Activated T-helper 2 cell treated with anti-CD3 and anti-CD28 coated beads, Interferon-gamma antibody, Interleukin-2, Interleukin-4, amounts not matched to agents 10 μg/mL and 5 μg/mL and 100 μg/mL, durations not matched to agents 14 hours and 24 hours and 36 hours (primary cell): ENCODE results near the gene MTMR3. TPM values are rescaled to one million over a fixed set of nuclear protein-coding genes. Genes with fewer than 3 reads are reported as not detected.

ENCODE experiments used
- DNase-seq: peaks from one replicate; pipeline ENCODE4 v3.0.0; 2021; ENCODE audit warnings: low spot score
- H3K27ac Mint-ChIP-seq: one replicate; pipeline ENCODE4 v1.8.0; 2021; ENCODE audit warnings: mixed read lengths
- H3K27me3 Mint-ChIP-seq: one replicate; pipeline ENCODE4 v1.8.0; 2021; ENCODE audit warnings: low read depth, mixed read lengths
- H3K36me3 Mint-ChIP-seq: one replicate; pipeline ENCODE4 v1.8.0; 2021; ENCODE audit warnings: low read depth, mixed read lengths
- H3K4me1 Mint-ChIP-seq: one replicate; pipeline ENCODE4 v1.8.0; 2021; ENCODE audit warnings: low read depth, mixed read lengths
- H3K4me3 Mint-ChIP-seq: one replicate; pipeline ENCODE4 v1.8.0; 2021; ENCODE audit warnings: low read depth, mild to moderate bottlenecking, moderate library complexity, mixed read lengths
- H3K9me3 Mint-ChIP-seq: one replicate; pipeline ENCODE4 v1.8.0; 2021; ENCODE audit warnings: mixed read lengths
- intact Hi-C: fragments of 100-400 bp; cut with micrococcal nuclease; formaldehyde crosslinking; loops from one replicate; pipeline ENCODE4 v1.15.1; 2023
- total RNA-seq: library from RNA; stranded (reverse); gene quantifications from 2 replicates; pipeline ENCODE4 v1.2.3, GENCODE V29; 2022

Gene MTMR3
- total RNA-seq, 1 donor from 2014 or later, result 22.1 TPM

DNA sequence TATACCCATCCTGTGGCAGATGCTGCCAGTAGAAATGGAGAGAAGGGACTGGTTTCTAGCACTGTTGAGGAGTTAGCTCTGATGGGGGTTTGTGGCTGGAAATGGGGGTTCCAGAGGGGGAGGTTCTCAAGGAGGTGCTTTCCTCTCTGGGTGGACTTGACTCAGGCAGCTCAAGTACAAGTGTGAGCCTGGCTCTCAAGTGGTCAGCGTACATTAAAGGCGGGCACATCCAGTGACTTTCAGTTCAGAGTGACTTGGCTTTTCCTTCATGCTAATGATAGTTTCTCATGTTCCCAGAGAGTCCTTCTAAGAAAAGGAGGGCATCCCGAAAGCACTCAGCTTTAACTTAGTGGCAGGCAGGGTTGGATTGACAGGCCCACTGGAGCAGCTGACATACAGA, 138.4 kb downstream of the MTMR3 start:
- Mint-ChIP-seq H3K36me3 (peaks cover 64% of the 10 kb centered on the region), H3K9me3 (no peaks in the 10 kb centered on the region), H3K4me1 (peaks cover 9% of the 10 kb centered on the region), H3K27ac (peak overlapping the region; percentile 47), H3K27me3 (no peaks in the 10 kb centered on the region), H3K4me3 (no peak overlapping the region)
- no peak for DNase-seq
- intact Hi-C loops, result no loop called here

GRCh38 chr22:30021881-30022619, 139.1 kb downstream of the MTMR3 start:
- H3K9me3 Mint-ChIP-seq, result no peaks in the 10 kb centered on the region
- peaks cover 9% of the 10 kb centered on the region for H3K4me1 Mint-ChIP-seq
- H3K27ac Mint-ChIP-seq, result peak overlapping the region; percentile 47
- intact Hi-C loops, result no loop called here
- H3K4me3 Mint-ChIP-seq, result no peak overlapping the region
- no peaks in the 10 kb centered on the region for H3K27me3 Mint-ChIP-seq
- DNase-seq, result no peak
- peaks cover 59% of the 10 kb centered on the region for H3K36me3 Mint-ChIP-seq

DNA sequence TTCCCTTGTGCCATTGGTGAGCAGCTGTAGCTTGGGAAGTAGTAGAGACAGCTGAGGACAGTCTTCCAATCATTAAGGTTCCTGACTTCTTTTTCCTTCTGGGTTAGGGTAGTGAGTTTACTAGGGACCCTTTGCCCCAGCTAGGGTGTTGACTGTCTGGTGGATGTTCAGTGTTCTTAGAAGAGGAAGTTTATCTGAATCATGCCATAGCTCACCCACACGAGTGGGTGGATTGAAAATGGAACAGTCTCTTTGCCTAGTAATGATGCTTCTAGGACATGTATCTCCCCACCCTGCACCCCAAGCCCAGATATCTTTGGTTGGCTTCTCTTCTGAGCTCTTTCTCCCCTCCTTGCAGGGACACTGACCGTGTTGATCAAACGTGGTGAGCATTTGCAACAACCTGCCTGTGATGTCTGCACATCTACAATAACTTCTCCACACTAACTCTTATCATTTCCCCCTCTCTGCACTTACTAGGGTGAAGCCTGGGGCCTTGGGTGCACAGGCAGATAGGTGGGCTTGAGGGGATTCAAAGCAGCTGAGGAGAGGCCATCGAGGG, 140.2 kb downstream of the MTMR3 start:
- Mint-ChIP-seq H3K4me3 (no peak overlapping the region), H3K9me3 (no peaks in the 10 kb centered on the region), H3K27me3 (no peaks in the 10 kb centered on the region), H3K36me3 (peaks cover 54% of the 10 kb centered on the region), H3K4me1 (peaks cover 11% of the 10 kb centered on the region), H3K27ac (peak overlapping the region; percentile 68)
- no peak for DNase-seq
- intact Hi-C loops, result no loop called here

GRCh38 chr22:30024231-30024630, 141.3 kb downstream of the MTMR3 start:
- H3K27me3 Mint-ChIP-seq, result no peaks in the 10 kb centered on the region
- H3K9me3 Mint-ChIP-seq, result no peaks in the 10 kb centered on the region
- peaks cover 51% of the 10 kb centered on the region for H3K36me3 Mint-ChIP-seq
- H3K4me1 Mint-ChIP-seq, result peaks cover 11% of the 10 kb centered on the region
- H3K27ac Mint-ChIP-seq, result peak overlapping the region; percentile 53
- H3K4me3 Mint-ChIP-seq, result no peak overlapping the region
- DNase-seq, result no peak
- intact Hi-C loops, result no loop called here

GRCh38 chr22:30025221-30025620, 142.2 kb downstream of the MTMR3 start:
- intact Hi-C loops, result no loop called here

GRCh38 chr22:30026756-30027155, 143.8 kb downstream of the MTMR3 start:
- Mint-ChIP-seq H3K4me1 (peaks cover 11% of the 10 kb centered on the region), H3K27ac (no peak overlapping the region), H3K36me3 (peaks cover 34% of the 10 kb centered on the region), H3K4me3 (no peak overlapping the region), H3K27me3 (no peaks in the 10 kb centered on the region), H3K9me3 (no peaks in the 10 kb centered on the region)
- DNase-seq, result no peak
- intact Hi-C loops, result no loop called here

More at GRCh38 chr22:30025221-30025620, 142.2 kb downstream of the MTMR3 start:
- Mint-ChIP-seq H3K36me3 (peaks cover 42% of the 10 kb centered on the region), H3K9me3 (no peaks in the 10 kb centered on the region), H3K4me3 (no peak overlapping the region), H3K27ac (no peak overlapping the region), H3K27me3 (no peaks in the 10 kb centered on the region), H3K4me1 (peaks cover 11% of the 10 kb centered on the region)
- DNase-seq, result no peak

GRCh38 chr22:30027169-30027568, 144.2 kb downstream of the MTMR3 start:
- Mint-ChIP-seq H3K36me3 (peaks cover 33% of the 10 kb centered on the region), H3K27me3 (no peaks in the 10 kb centered on the region)

DNA sequence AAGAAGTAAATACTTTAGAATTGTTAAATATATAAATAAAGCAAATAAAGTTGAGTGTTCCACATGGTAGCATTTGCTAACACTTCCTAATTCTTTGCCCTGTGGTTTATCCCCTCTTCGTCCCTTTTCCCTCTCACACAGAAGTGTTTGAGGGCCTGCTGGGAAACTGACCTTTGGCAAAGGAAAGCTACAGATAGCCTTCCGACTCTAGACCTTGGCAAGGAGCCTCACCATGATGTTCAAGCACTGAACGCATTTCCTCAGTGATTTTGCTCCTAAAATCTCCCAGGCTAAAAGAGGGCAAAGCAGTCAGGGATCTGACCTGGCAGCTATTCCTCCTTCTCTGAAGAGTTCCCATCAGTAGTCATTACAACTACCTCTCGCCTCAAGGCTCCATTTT, 144.8 kb downstream of the MTMR3 start:
- no peak overlapping the region for H3K27ac Mint-ChIP-seq
- intact Hi-C loops, result no loop called here
- peaks cover 9% of the 10 kb centered on the region for H3K4me1 Mint-ChIP-seq
- no peaks in the 10 kb centered on the region for H3K27me3 Mint-ChIP-seq
- H3K4me3 Mint-ChIP-seq, result no peak overlapping the region
- H3K36me3 Mint-ChIP-seq, result peaks cover 27% of the 10 kb centered on the region
- DNase-seq, result no peak
- H3K9me3 Mint-ChIP-seq, result no peaks in the 10 kb centered on the region

More at GRCh38 chr22:30027169-30027568, 144.2 kb downstream of the MTMR3 start:
- DNase-seq, result no peak
- Mint-ChIP-seq H3K9me3 (no peaks in the 10 kb centered on the region), H3K27ac (no peak overlapping the region), H3K4me1 (peaks cover 11% of the 10 kb centered on the region), H3K4me3 (no peak overlapping the region)
- intact Hi-C loops, result no loop called here

DNA sequence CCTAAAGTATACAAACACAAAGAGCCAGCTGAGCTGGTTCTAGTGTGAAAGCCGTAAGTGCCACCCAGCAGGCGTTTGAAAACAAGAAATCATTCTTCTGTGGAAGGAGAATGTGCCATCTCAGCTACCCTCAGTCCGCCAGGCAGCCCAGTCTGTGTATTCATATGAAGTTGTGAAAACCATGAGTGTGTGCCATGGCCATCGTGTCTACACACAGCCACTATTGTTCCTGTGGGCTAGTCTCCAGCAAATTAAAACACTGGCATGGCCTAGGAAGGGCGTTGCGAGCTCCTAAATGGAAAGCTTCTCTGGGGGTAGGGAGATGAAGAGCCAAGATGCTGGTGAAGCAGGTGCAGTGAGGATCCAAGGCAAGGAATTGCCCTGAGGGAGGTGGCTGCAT, 145.8 kb downstream of the MTMR3 start:
- Mint-ChIP-seq H3K4me3 (no peak overlapping the region), H3K9me3 (no peaks in the 10 kb centered on the region), H3K36me3 (peaks cover 19% of the 10 kb centered on the region), H3K27me3 (no peaks in the 10 kb centered on the region), H3K27ac (no peak overlapping the region), H3K4me1 (peaks cover 2% of the 10 kb centered on the region)
- intact Hi-C loops, result no loop called here
- DNase-seq, result no peak

GRCh38 chr22:30029512-30029911, 146.5 kb downstream of the MTMR3 start:
- no peak overlapping the region for H3K27ac Mint-ChIP-seq
- H3K9me3 Mint-ChIP-seq, result no peaks in the 10 kb centered on the region

DNA sequence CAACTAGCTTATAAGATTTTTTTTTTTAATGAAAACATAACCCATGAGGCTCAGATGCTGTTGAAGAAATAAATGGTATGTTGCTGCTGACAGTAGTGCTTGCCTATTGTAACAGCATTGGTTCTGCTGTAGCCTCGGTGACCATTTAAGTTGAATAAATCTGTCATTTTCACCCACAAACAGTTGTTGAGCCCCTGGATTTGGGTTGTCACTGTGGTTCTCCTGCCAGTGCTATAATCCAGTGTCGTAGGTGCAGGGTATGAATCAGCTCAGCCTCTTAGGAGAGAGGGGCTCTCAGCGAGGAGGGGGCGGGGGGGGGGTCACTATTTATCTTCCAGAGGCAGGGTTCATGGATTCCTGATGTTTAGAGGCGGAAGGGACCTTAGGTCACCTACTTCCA, 147.4 kb downstream of the MTMR3 start:
- H3K9me3 Mint-ChIP-seq, result no peaks in the 10 kb centered on the region

More at GRCh38 chr22:30029512-30029911, 146.5 kb downstream of the MTMR3 start:
- H3K4me1 Mint-ChIP-seq, result peaks cover 2% of the 10 kb centered on the region
- H3K27me3 Mint-ChIP-seq, result no peaks in the 10 kb centered on the region
- H3K36me3 Mint-ChIP-seq, result peaks cover 16% of the 10 kb centered on the region
- intact Hi-C loops, result no loop called here
- H3K4me3 Mint-ChIP-seq, result no peak overlapping the region
- DNase-seq, result no peak

GRCh38 chr22:30031328-30031727, 148.4 kb downstream of the MTMR3 start:
- H3K27ac Mint-ChIP-seq, result no peak overlapping the region
- H3K27me3 Mint-ChIP-seq, result no peaks in the 10 kb centered on the region
- H3K9me3 Mint-ChIP-seq, result no peaks in the 10 kb centered on the region
- no peak overlapping the region for H3K4me3 Mint-ChIP-seq
- intact Hi-C loops, result no loop called here
- H3K36me3 Mint-ChIP-seq, result no peaks in the 10 kb centered on the region
- H3K4me1 Mint-ChIP-seq, result peaks cover 2% of the 10 kb centered on the region
- no peak for DNase-seq

More for the DNA sequence above, 147.4 kb downstream of the MTMR3 start:
- Mint-ChIP-seq H3K27me3 (no peaks in the 10 kb centered on the region), H3K36me3 (peaks cover 9% of the 10 kb centered on the region), H3K4me1 (peaks cover 2% of the 10 kb centered on the region), H3K27ac (no peak overlapping the region), H3K4me3 (no peak overlapping the region)
- no peak for DNase-seq
- intact Hi-C loops, result no loop called here

- no peak overlapping the region for H3K27ac Mint-ChIP-seq
- H3K9me3 Mint-ChIP-seq, result no peaks in the 10 kb centered on the region
- peaks cover 2% of the 10 kb centered on the region for H3K4me1 Mint-ChIP-seq
- no peak overlapping the region for H3K4me3 Mint-ChIP-seq
- DNase-seq, result no peak
- no peaks in the 10 kb centered on the region for H3K36me3 Mint-ChIP-seq
- intact Hi-C loops, result no loop called here
- H3K27me3 Mint-ChIP-seq, result no peaks in the 10 kb centered on the region
These were observed 148.9 kb downstream of the MTMR3 start for GRCh38 chr22:30031764-30032455.
